Chondrocyte (in vitro differentiated cells): Measurements from ENCODE around the gene TNNI2. TPM values are rescaled to one million over a fixed set of nuclear protein-coding genes. Genes with fewer than 3 reads are reported as not detected.

Source experiments
- DNase-seq: peaks from one replicate; pipeline ENCODE4 v3.0.0; 2021; ENCODE audit warnings: mixed read lengths, low spot score
- H3K27ac Mint-ChIP-seq: one replicate; pipeline ENCODE4 v1.8.0; 2021; ENCODE audit warnings: mild to moderate bottlenecking, moderate library complexity, mixed read lengths; ENCODE audit not compliant: unreplicated experiment
- H3K27me3 Mint-ChIP-seq: 2 replicates; pipeline ENCODE4 v1.8.0; 2021; ENCODE audit warnings: low read depth, mixed read lengths
- H3K36me3 Mint-ChIP-seq: 2 replicates; pipeline ENCODE4 v1.8.0; 2021; ENCODE audit warnings: low read depth, mixed read lengths
- H3K4me1 Mint-ChIP-seq: 2 replicates; pipeline ENCODE4 v1.8.0; 2021; ENCODE audit warnings: low read depth, mild to moderate bottlenecking, mixed read lengths
- H3K4me3 Mint-ChIP-seq: one replicate; pipeline ENCODE4 v1.8.0; 2021; ENCODE audit warnings: mild to moderate bottlenecking, moderate library complexity, mixed read lengths; ENCODE audit not compliant: unreplicated experiment
- H3K9me3 Mint-ChIP-seq: 2 replicates; pipeline ENCODE4 v1.8.0; 2021; ENCODE audit warnings: low read depth, mixed read lengths
- total RNA-seq: library from RNA; stranded (reverse); gene quantifications from 3 replicates; pipeline ENCODE4 v1.2.1, GENCODE V29; 2021
- TF ChIP-seq, protein P1 (sequence below): fragments of 200-600 bp; sonication (generic); IDR thresholded peaks from 2 replicates; pipeline ENCODE4 v1.5.0; 2021; ENCODE audit warnings: antibody characterized with exemption, mild to moderate bottlenecking, moderate library complexity

TNNI2 gene
- total RNA-seq, 1 donor from 2014 or later = 1.3 TPM

DNA sequence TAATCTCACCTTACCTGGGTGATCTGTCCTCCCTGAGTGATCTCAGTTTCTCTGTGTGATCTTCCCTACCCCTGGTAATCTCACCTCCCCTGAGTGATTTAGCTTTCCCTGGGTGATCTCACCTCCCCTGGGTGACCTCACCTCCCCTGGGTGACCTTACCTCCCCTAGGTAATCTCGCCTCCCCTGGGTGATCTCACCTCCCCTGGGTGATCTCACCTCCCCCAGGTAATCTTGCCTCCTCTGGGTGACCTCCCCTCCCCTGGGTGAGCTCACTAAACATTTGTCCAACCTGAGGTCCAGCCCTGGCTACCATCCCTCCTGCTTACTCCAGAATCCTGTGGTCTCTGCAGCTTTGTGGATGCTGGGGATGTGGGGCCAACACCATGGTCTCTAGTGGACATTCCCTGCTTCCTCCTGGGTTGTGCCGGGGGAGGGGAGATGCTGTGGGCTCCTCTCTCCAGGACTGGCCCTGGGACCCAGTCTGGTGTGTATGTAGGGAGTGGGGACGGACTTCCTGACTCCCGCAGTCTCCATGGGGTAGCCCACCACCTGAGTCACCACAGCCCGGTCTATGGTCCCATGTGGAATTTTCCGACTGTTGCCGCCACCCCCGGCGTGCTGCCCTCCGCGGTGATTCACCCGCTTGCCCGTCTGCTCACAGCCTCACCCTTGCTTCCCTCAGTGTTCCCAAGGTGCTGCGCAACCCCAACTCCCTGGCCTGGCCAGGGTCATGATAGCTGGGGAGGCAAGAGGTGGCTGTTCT is 24.0 kb downstream of the TNNI2 start:
- no peak for DNase-seq
- TF ChIP-seq, protein P1, sequence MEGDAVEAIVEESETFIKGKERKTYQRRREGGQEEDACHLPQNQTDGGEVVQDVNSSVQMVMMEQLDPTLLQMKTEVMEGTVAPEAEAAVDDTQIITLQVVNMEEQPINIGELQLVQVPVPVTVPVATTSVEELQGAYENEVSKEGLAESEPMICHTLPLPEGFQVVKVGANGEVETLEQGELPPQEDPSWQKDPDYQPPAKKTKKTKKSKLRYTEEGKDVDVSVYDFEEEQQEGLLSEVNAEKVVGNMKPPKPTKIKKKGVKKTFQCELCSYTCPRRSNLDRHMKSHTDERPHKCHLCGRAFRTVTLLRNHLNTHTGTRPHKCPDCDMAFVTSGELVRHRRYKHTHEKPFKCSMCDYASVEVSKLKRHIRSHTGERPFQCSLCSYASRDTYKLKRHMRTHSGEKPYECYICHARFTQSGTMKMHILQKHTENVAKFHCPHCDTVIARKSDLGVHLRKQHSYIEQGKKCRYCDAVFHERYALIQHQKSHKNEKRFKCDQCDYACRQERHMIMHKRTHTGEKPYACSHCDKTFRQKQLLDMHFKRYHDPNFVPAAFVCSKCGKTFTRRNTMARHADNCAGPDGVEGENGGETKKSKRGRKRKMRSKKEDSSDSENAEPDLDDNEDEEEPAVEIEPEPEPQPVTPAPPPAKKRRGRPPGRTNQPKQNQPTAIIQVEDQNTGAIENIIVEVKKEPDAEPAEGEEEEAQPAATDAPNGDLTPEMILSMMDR = no peak
- H3K27ac Mint-ChIP-seq = peak overlapping the region; percentile 96
- H3K36me3 Mint-ChIP-seq = no peaks in the 10 kb centered on the region
- peaks cover 5% of the 10 kb centered on the region for H3K4me1 Mint-ChIP-seq
- no peaks in the 10 kb centered on the region for H3K27me3 Mint-ChIP-seq
- H3K4me3 Mint-ChIP-seq = no peak overlapping the region
- no peaks in the 10 kb centered on the region for H3K9me3 Mint-ChIP-seq

DNA sequence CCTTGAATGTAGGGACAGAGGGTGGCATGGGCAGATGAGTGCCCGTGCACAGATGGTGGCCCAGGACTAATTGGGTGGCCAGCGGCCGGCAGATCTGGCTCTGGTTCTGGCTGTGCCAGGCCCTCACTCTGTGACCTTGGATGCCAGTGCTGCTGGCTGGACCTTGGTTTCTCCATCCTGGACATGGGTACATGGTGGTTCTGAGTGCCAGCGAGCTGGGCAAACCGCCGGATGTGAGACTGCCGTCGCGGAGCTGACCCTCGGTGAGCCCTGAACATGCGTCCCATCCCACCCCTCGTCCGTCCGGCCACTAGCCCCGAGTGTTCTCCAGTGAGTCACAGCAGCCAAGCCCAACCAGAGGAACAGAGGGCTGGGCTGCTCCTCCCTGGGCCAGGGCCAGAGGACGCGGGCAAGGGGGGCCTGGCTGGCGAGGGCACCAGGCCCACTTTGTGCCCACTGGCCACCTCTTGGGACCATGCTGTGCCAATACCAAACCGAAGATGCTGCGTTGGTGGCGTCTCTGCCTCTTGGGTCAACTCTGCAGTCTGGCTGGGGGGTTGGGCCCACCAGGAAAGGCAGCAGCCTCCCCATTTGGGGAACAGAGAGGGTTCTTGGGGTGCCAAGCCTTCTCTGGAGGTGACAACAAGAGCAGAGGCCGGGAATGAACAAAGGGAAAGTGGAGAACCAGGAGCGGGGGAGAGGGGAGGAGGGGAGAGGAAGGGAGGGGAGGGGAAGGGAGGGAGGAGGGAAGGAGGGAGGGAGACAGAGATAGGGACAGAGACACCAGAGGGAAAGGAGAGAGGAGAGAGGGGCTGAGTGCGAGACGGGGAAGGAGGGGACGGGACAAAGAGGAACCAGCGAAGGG is 24.8 kb downstream of the TNNI2 start:
- H3K4me3 Mint-ChIP-seq = peak overlapping the region; percentile 61
- no peaks in the 10 kb centered on the region for H3K9me3 Mint-ChIP-seq
- H3K4me1 Mint-ChIP-seq = peaks cover 9% of the 10 kb centered on the region
- no peaks in the 10 kb centered on the region for H3K27me3 Mint-ChIP-seq
- H3K27ac Mint-ChIP-seq = peak overlapping the region; percentile 96
- no peak for DNase-seq
- TF ChIP-seq, protein P1 = no peak
- no peaks in the 10 kb centered on the region for H3K36me3 Mint-ChIP-seq

DNA sequence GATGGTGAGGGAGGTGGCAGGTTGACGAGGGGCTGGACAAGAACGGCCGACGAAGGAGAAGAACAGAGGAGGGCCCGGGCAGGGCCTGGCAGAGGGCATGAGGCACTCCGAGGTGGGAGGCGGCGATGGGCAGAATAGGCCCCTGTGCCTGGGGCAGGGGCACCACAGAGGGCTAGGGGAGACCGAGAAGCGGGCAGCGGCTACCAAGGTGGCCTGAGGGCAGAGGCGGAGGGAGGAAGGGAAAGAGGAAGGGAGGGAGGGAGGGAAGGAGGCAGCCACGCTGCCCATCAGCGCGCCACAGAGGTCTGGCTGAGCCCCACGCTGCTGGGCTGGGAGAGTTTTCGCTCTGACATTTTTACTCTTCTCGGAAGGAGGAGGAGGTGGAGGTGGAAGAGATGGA is 25.4 kb downstream of the TNNI2 start:
- TF ChIP-seq, protein P1 = no peak
- H3K27me3 Mint-ChIP-seq = no peaks in the 10 kb centered on the region
- DNase-seq = no peak
- peak overlapping the region; percentile 96 for H3K27ac Mint-ChIP-seq
- peak overlapping the region; percentile 61 for H3K4me3 Mint-ChIP-seq
- no peaks in the 10 kb centered on the region for H3K9me3 Mint-ChIP-seq
- H3K36me3 Mint-ChIP-seq = no peaks in the 10 kb centered on the region
- H3K4me1 Mint-ChIP-seq = peaks cover 14% of the 10 kb centered on the region

DNA sequence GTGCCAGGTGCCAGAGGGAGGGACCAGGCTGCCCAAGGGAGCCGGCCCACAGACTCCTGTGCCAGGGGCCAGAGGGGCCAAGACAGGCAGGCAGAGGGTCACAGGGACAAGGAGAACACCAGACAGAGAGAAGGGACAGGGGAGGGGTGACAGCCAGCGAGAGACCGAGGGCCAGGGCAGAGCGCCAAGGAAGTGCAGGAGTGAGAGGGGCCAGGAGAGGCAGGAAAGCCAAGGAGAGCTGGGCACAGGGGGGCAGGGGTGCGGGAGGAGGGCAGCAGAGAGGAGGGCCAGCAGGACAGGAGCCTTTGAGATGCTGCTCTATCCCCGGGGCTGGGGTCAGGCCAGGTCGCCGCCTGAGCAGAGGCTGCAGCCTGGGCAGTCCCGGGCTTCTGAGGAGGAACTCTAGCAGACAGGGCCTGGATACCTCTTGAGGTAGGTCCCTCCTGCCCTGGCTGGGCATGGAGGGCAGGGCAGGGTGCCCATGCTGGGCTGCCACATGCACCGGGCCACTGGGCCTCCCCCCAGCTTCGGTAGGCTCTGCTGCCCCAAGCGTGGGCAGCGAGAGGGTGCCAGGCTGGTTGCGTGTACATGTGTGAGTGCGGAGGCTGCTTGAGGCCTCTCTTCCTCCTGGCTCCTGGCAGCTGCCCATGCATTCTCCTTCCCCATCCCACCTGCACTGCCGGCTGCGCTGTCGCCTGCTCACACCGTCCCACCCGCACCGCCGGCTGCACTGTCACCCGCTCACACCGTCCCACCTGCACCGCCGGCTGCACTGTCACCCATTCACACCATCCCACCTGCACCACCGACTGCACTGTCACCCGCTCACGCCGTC is 26.3 kb downstream of the TNNI2 start:
- TF ChIP-seq, protein P1 = no peak
- DNase-seq = no peak
- peak overlapping the region; percentile 50 for H3K27ac Mint-ChIP-seq
- peaks cover 14% of the 10 kb centered on the region for H3K4me1 Mint-ChIP-seq
- no peaks in the 10 kb centered on the region for H3K27me3 Mint-ChIP-seq
- no peaks in the 10 kb centered on the region for H3K9me3 Mint-ChIP-seq
- no peaks in the 10 kb centered on the region for H3K36me3 Mint-ChIP-seq
- peak overlapping the region; percentile 61 for H3K4me3 Mint-ChIP-seq

DNA sequence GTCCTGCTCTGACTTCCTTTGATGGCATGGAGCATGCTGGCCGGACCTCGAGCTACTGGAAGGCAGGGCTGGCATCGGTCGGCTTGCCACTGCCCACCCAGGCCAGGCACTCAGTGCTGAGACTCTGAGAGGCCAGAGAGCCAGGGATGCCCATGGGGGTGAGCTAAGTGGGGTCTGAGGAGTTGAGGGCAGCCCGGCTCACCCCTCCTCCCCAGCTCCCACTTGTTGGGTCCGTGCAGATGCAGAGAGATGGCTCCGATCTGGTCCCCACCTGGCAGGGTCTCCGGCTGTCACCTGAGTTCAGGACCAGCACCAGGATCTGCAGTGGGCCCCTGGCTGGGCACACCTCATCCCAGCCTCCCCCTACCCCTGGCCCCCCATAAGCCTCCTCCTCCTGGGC is 27.4 kb downstream of the TNNI2 start:
- no peak overlapping the region for H3K4me3 Mint-ChIP-seq
- H3K27ac Mint-ChIP-seq = no peak overlapping the region
- H3K27me3 Mint-ChIP-seq = no peaks in the 10 kb centered on the region
- TF ChIP-seq, protein P1 = no peak
- H3K4me1 Mint-ChIP-seq = peaks cover 23% of the 10 kb centered on the region
- no peaks in the 10 kb centered on the region for H3K36me3 Mint-ChIP-seq
- no peaks in the 10 kb centered on the region for H3K9me3 Mint-ChIP-seq
- DNase-seq = no peak
